IPS-15b (cell line): ENCODE results near the gene UPK3BL2.
"Not testable (repeated sequence)": the region's sequence is repeated elsewhere in the genome, so short reads cannot be mapped to it uniquely, and the experiment has no call there.

Experiments
- H3K27me3 ChIP-seq: one replicate; pipeline ENCODE4 v1.6.1; 2013; ENCODE audit warnings: low read length; ENCODE audit not compliant: control insufficient read depth, insufficient read depth
- H3K36me3 ChIP-seq: one replicate; pipeline ENCODE4 v1.6.1; 2013; ENCODE audit warnings: low read length; ENCODE audit not compliant: control insufficient read depth, insufficient read depth
- H3K4me1 ChIP-seq: one replicate; pipeline ENCODE4 v1.6.1; 2013; ENCODE audit warnings: mild to moderate bottlenecking, low read length; ENCODE audit not compliant: control insufficient read depth, insufficient read depth
- H3K4me3 ChIP-seq: one replicate; pipeline ENCODE4 v1.5.1; 2013; ENCODE audit warnings: low read depth, low read length
- H3K9ac ChIP-seq: one replicate; pipeline ENCODE4 v1.6.1; 2013; ENCODE audit warnings: low read depth, mild to moderate bottlenecking, low read length
- H3K9me3 ChIP-seq: one replicate; pipeline ENCODE4 v1.6.1; 2013; ENCODE audit warnings: mild to moderate bottlenecking, low read length; ENCODE audit not compliant: control insufficient read depth, insufficient read depth

UPK3BL2 gene

DNA sequence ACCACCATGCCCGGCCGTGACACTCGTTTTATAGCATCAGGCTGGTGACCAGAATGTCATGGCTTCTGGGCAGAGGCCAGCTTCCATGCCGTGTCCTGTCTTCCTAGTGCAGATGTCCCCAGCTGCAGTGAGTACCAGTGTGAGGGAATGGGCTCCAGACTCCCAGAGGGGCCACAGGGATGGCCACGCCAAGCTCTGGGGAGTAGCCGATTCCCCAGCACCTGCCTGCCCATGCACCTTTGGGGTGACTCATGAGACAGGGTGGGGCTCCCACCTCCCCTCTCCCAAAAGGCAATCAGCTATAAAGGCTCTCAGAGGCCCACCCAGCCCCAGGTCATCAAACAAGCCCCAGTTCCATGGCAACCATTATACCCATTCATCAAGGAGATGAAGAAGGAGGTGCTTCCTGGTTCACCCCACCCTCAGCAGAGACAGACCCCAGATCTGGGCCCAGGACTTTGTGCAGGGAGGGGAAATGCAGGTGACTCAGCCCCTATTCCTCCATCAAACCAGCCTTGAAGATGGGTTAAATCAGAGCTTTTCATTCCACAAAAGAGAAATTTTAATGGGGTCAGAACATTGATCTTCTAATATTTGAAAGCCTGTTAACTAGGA, 7.4 kb upstream of the UPK3BL2 start, which contains the start of gene SPDYE2:
Gene SPDYE2, plus strand, starts transcription at position 419 of the 615 bp plus-strand sequence. CDS start 2,030 bp downstream, outside the sequence.
- not testable (repeated sequence) for H3K9me3 ChIP-seq, H3K36me3 ChIP-seq, H3K27me3 ChIP-seq, H3K9ac ChIP-seq, H3K4me3 ChIP-seq, H3K4me1 ChIP-seq

DNA sequence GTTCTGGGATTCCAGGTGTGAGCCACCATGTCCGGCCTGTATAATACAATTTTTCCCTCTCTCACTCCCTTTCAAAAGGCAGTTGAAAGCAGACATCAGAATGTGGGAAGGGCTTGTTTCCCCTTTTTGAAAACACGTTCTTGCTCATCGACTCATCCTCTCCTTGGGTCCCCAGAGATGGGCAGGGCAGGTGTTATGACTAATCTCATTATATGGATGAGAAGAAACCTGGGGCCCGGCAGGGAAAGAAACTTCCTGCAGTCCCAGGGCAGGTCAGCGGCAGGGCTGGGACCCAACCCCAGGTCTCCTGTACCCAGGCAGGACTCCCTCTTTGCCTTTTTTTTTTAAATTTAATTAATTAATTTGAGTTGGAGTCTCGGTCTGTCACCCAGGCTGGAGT, 2.9 kb upstream of the UPK3BL2 start:
- H3K36me3 ChIP-seq, H3K27me3 ChIP-seq, H3K4me3 ChIP-seq, H3K9ac ChIP-seq, H3K9me3 ChIP-seq, H3K4me1 ChIP-seq: not testable (repeated sequence)

- H3K36me3 ChIP-seq, H3K9me3 ChIP-seq, H3K4me1 ChIP-seq, H3K4me3 ChIP-seq, H3K27me3 ChIP-seq, H3K9ac ChIP-seq: not testable (repeated sequence)
Measured at GRCh38 chr7:102545288-102545687, 1.8 kb upstream of the UPK3BL2 start.

GRCh38 chr7:102544372-102544771, 876 bp upstream of the UPK3BL2 start:
- not testable (repeated sequence) for H3K9ac ChIP-seq, H3K9me3 ChIP-seq, H3K4me3 ChIP-seq, H3K36me3 ChIP-seq, H3K27me3 ChIP-seq, H3K4me1 ChIP-seq

DNA sequence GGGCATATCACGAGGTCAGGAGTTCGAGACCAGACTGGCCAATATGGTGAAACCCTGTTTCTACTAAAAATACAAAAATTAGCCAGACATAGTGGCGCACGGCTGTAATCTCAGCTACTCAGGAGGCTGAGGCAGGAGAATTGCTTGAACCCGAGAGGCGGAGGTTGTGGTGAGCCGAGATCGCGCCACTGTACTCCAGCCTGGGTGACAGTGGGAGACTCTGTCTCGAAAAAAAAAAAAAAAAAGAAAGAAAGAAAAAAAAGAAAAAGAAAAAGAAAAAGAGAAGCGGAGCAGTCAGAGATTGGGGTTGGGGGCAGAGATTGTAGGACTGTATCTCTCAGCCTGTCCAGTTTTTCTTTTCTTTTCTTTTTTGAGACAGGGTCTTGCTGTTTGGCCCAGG, 725 bp downstream of the UPK3BL2 start:
- not testable (repeated sequence) for H3K9me3 ChIP-seq, H3K4me3 ChIP-seq, H3K9ac ChIP-seq, H3K36me3 ChIP-seq, H3K4me1 ChIP-seq, H3K27me3 ChIP-seq

DNA sequence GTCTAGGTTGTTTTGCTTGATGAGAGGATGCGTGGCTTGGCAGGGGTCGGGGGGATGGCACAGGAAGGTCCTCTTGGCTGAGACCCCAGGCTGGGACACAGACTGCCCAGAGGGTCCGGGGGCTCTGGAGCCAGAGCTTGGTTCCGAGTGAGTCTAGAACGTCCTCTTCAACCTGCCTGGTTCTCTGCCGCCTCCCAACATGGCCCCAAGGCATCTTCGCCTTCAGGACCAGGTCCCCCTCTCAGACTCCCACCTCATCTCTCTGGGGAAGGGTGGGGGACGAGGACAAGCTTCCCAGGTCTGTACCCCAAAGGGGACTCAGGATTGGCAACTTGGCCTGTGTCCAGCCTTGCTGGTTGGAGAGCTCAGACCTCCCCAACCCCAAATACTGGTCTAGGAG, 1.4 kb downstream of the UPK3BL2 start:
- not testable (repeated sequence) for H3K4me3 ChIP-seq, H3K27me3 ChIP-seq, H3K9ac ChIP-seq, H3K36me3 ChIP-seq, H3K4me1 ChIP-seq, H3K9me3 ChIP-seq

DNA sequence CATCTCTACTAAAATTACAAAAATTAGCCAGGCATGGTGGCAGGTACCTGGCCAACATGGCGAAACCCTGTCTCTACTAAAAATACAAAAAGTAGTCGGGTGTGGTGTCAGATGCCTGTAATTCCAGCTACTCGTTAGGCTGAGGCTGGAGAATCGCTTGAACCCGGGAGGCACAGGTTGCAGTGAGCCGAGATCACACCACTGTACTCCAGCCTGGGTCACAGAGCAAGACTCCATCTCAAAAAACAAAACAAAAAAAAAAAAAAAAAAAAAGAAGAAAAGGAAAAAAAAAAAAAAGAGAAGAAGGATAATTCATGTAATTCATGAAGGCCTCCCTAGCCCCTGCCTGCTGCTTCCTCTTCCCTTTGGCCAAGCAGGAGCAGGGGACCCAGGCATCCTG, 2.9 kb downstream of the UPK3BL2 start:
- not testable (repeated sequence) for H3K27me3 ChIP-seq, H3K4me3 ChIP-seq, H3K9ac ChIP-seq, H3K9me3 ChIP-seq, H3K4me1 ChIP-seq, H3K36me3 ChIP-seq

- H3K36me3 ChIP-seq, H3K27me3 ChIP-seq, H3K4me3 ChIP-seq, H3K9ac ChIP-seq, H3K4me1 ChIP-seq, H3K9me3 ChIP-seq: not testable (repeated sequence)
Measured at GRCh38 chr7:102535062-102535615, 8.4 kb downstream of the UPK3BL2 start.

- H3K9ac ChIP-seq, H3K4me3 ChIP-seq, H3K36me3 ChIP-seq, H3K9me3 ChIP-seq, H3K4me1 ChIP-seq, H3K27me3 ChIP-seq: not testable (repeated sequence)
Measured at GRCh38 chr7:102532127-102532526, 11.4 kb downstream of the UPK3BL2 start.

DNA sequence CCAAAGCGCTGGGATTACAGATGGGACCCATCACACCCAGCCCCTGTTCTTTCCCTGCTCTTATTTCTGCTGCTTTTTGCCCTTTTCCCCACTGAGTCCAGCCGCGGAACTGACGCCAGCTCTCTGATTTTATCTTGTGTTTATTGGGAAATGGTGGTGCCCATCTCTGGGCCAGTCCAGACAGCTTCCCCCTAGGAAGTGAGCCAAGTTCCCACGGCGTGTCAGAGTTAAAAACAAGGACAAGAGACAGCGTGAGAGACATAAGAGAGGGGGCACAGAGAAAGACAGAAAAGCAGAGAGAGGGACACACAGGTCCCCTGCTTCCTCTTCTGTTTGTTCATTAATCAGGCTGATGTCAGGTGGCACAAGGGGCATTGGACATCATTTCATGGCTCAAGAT, 11.9 kb downstream of the UPK3BL2 start:
- H3K36me3 ChIP-seq, H3K4me1 ChIP-seq, H3K9me3 ChIP-seq, H3K9ac ChIP-seq, H3K4me3 ChIP-seq, H3K27me3 ChIP-seq: not testable (repeated sequence)

DNA sequence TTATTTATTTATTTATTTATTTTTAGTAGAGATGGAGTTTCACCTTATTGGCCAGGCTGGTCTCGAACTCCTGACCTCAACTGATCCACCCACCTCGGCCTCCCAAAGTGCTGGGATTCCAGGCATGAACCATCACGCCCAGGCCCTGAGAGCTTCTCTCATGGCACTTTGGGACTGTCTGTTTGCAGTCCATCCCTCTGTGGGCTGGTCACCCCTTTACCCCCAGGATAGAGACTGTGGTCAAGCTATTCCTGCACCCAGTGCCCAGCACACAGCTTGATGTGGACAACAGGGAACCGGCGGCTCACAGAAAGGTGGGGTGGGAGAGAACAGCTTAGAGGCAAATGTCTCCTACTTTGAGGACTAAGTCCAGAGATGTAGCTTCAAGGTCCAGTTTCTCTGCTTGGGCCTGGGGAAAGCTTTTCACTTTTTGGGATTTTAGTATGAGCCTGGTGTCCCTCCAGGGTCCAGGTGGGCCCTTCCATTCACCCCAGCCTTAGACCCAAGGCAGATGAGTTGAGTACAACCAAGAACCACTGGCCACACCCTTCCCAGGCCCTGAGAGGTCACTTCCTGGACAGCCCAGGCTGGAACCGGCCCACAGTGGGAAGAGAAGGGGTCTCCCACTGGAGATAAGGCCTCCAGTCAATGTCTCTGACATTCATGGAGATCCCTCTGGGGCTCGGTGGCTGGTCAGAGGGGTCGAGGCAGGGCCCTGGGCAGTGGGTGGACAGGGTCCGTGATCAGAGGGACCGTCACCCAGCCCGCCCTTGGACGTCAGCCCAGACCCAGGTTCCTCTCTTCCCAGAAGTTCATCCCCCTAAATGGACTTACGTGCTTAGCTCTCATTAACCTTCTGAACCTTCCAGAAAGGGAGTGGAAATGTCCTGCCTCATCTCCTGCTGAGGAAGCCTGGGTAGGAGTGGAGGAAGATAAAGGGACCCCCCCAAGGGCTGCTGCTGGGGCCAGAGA, 15.4 kb downstream of the UPK3BL2 start:
- not testable (repeated sequence) for H3K4me3 ChIP-seq, H3K4me1 ChIP-seq, H3K9me3 ChIP-seq, H3K9ac ChIP-seq, H3K36me3 ChIP-seq, H3K27me3 ChIP-seq

DNA sequence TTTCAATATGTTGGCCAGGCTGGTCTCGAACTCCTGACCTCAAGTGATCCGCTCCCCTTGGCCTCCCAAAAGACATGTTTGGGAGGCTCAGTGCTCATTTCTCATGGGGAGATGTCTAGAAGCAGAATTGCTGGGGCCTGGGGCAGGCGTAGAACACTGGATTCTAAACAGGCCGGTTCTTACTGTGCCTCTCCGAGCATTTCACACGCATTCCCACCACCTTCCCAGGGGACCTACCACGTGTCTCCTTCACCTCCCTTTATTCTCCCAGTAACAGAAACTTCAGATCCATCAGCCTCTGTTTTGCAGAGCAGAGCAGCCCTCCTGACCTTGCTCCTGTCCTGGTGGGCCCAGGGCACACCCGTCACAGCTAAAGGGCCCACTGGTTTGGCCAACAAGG, 16.3 kb downstream of the UPK3BL2 start:
- not testable (repeated sequence) for H3K9ac ChIP-seq, H3K9me3 ChIP-seq, H3K4me3 ChIP-seq, H3K4me1 ChIP-seq, H3K36me3 ChIP-seq, H3K27me3 ChIP-seq
